ENCODE measurements around the gene SH3RF3.

SH3RF3 gene

GRCh38 chr2:109456776-109457175 lies 327.8 kb downstream of the SH3RF3 start:
- no peak overlapping the region for H2BK120ac ChIP-seq (ENCODE audit: insufficient read depth, low read length, poor library complexity)
- no peak overlapping the region for H2AFZ ChIP-seq (ENCODE audit: insufficient read depth, low read length, poor library complexity)
- no peak overlapping the region for H3K4ac ChIP-seq (ENCODE audit: low read depth, low read length)
- no peak overlapping the region for H3K27ac ChIP-seq (ENCODE audit: low read depth, low read length)
- WGBS (ENCODE audit: extremely low coverage, insufficient coverage, insufficient read length) = no CpG with 5 or more reads among the region's 8 CpGs
- H3K14ac ChIP-seq (ENCODE audit: low read length) = no peak overlapping the region
- H4K12ac ChIP-seq (ENCODE audit: low read depth, low read length) = no peak overlapping the region
- H3K4me2 ChIP-seq (ENCODE audit: low read length) = no peak overlapping the region
- H2BK12ac ChIP-seq (ENCODE audit: low read length) = no peak overlapping the region
- no peaks in the 10 kb centered on the region for H3K9me3 ChIP-seq (ENCODE audit: insufficient read depth, low read depth, low read length)
- H3K79me1 ChIP-seq (ENCODE audit: low read length) = no peaks in the 10 kb centered on the region
- H3K4me3 ChIP-seq (ENCODE audit: low read depth, low read length) = no peak overlapping the region
- no peaks in the 10 kb centered on the region for H3K36me3 ChIP-seq (ENCODE audit: control insufficient read depth in 1 of 2, insufficient read depth in 2 of 2, low read length in 2 of 2)
- H2AK5ac ChIP-seq (ENCODE audit: low read length) = no peak overlapping the region
- H3K27me3 ChIP-seq (ENCODE audit: insufficient read depth, low read length) = no peaks in the 10 kb centered on the region
- no peak overlapping the region for H4K91ac ChIP-seq (ENCODE audit: low read depth, low read length)
- no peak overlapping the region for H2BK5ac ChIP-seq (ENCODE audit: low read depth, low read length, poor library complexity)
- no peaks in the 10 kb centered on the region for H3K79me2 ChIP-seq (ENCODE audit: control insufficient read depth, insufficient read depth, low read length, poor library complexity)
- no peak overlapping the region for H3K23ac ChIP-seq (ENCODE audit: low read length)
- H4K8ac ChIP-seq (ENCODE audit: low read depth, low read length) = no peak overlapping the region
- peaks cover 10 to 15% of the 10 kb centered on the region in 2 experiments for H3K4me1 ChIP-seq (ENCODE audit: control insufficient read depth in 1 of 2, insufficient read depth in 2 of 2, low read length in 2 of 2)
- no peak for DNase-seq
- no peak overlapping the region for H3K9ac ChIP-seq (ENCODE audit: low read length)
- no peak overlapping the region for H3K18ac ChIP-seq (ENCODE audit: low read length)

GRCh38 chr2:109457366-109457765 lies 328.4 kb downstream of the SH3RF3 start:
- H3K18ac ChIP-seq (ENCODE audit: low read length) = no peak overlapping the region
- no CpG with 5 or more reads among the region's 9 CpGs for WGBS (ENCODE audit: extremely low coverage, insufficient coverage, insufficient read length)
- no peak overlapping the region for H2BK5ac ChIP-seq (ENCODE audit: low read depth, low read length, poor library complexity)
- no peak overlapping the region for H2AK5ac ChIP-seq (ENCODE audit: low read length)
- peak overlapping the region; percentile 20 for H2BK120ac ChIP-seq (ENCODE audit: insufficient read depth, low read length, poor library complexity)
- H2AFZ ChIP-seq (ENCODE audit: insufficient read depth, low read length, poor library complexity) = no peak overlapping the region
- no peak overlapping the region for H3K9ac ChIP-seq (ENCODE audit: low read length)
- no peaks in the 10 kb centered on the region for H3K27me3 ChIP-seq (ENCODE audit: insufficient read depth, low read length)
- no peak overlapping the region for H3K4me2 ChIP-seq (ENCODE audit: low read length)
- H3K79me1 ChIP-seq (ENCODE audit: low read length) = no peaks in the 10 kb centered on the region
- H3K4me3 ChIP-seq (ENCODE audit: low read depth, low read length) = no peak overlapping the region
- no peak for DNase-seq
- H4K8ac ChIP-seq (ENCODE audit: low read depth, low read length) = no peak overlapping the region
- H3K27ac ChIP-seq (ENCODE audit: low read depth, low read length) = no peak overlapping the region
- H4K12ac ChIP-seq (ENCODE audit: low read depth, low read length) = no peak overlapping the region
- H2BK12ac ChIP-seq (ENCODE audit: low read length) = no peak overlapping the region
- peaks cover 10 to 15% of the 10 kb centered on the region in 2 experiments for H3K4me1 ChIP-seq (ENCODE audit: control insufficient read depth in 1 of 2, insufficient read depth in 2 of 2, low read length in 2 of 2)
- no peaks in the 10 kb centered on the region for H3K36me3 ChIP-seq (ENCODE audit: control insufficient read depth in 1 of 2, insufficient read depth in 2 of 2, low read length in 2 of 2)
- H3K14ac ChIP-seq (ENCODE audit: low read length) = no peak overlapping the region
- no peak overlapping the region for H3K23ac ChIP-seq (ENCODE audit: low read length)
- no peaks in the 10 kb centered on the region for H3K9me3 ChIP-seq (ENCODE audit: insufficient read depth, low read depth, low read length)
- H3K79me2 ChIP-seq (ENCODE audit: control insufficient read depth, insufficient read depth, low read length, poor library complexity) = no peaks in the 10 kb centered on the region
- no peak overlapping the region for H3K4ac ChIP-seq (ENCODE audit: low read depth, low read length)
- no peak overlapping the region for H4K91ac ChIP-seq (ENCODE audit: low read depth, low read length)

- Histone ChIP-seq H4K12ac (ENCODE audit: low read depth, low read length) (no peak overlapping the region), H2AFZ (ENCODE audit: insufficient read depth, low read length, poor library complexity) (no peak overlapping the region), H3K4ac (ENCODE audit: low read depth, low read length) (no peak overlapping the region), H3K4me1 (ENCODE audit: control insufficient read depth in 1 of 2, insufficient read depth in 2 of 2, low read length in 2 of 2) (peaks cover 10 to 15% of the 10 kb centered on the region in 2 experiments), H2BK5ac (ENCODE audit: low read depth, low read length, poor library complexity) (no peak overlapping the region), H3K14ac (ENCODE audit: low read length) (no peak overlapping the region), H3K18ac (ENCODE audit: low read length) (no peak overlapping the region), H3K27ac (ENCODE audit: low read depth, low read length) (no peak overlapping the region), H2BK120ac (ENCODE audit: insufficient read depth, low read length, poor library complexity) (no peak overlapping the region), H3K9ac (ENCODE audit: low read length) (no peak overlapping the region), H4K8ac (ENCODE audit: low read depth, low read length) (no peak overlapping the region), H3K4me3 (ENCODE audit: low read depth, low read length) (no peak overlapping the region), H3K27me3 (ENCODE audit: insufficient read depth, low read length) (no peaks in the 10 kb centered on the region), H2AK5ac (ENCODE audit: low read length) (no peak overlapping the region), H3K36me3 (ENCODE audit: control insufficient read depth in 1 of 2, insufficient read depth in 2 of 2, low read length in 2 of 2) (no peaks in the 10 kb centered on the region), H2BK12ac (ENCODE audit: low read length) (no peak overlapping the region), H3K9me3 (ENCODE audit: insufficient read depth, low read depth, low read length) (no peaks in the 10 kb centered on the region), H3K23ac (ENCODE audit: low read length) (no peak overlapping the region), H4K91ac (ENCODE audit: low read depth, low read length) (no peak overlapping the region), H3K79me2 (ENCODE audit: control insufficient read depth, insufficient read depth, low read length, poor library complexity) (no peaks in the 10 kb centered on the region), H3K4me2 (ENCODE audit: low read length) (peak overlapping the region; percentile 7), H3K79me1 (ENCODE audit: low read length) (no peaks in the 10 kb centered on the region)
- no peak for DNase-seq
- no CpG with 5 or more reads among the region's 7 CpGs for WGBS (ENCODE audit: extremely low coverage, insufficient coverage, insufficient read length)
These were observed 328.8 kb downstream of the SH3RF3 start for GRCh38 chr2:109457794-109458193.

GRCh38 chr2:109458512-109458911 lies 329.5 kb downstream of the SH3RF3 start:
- DNase-seq = peak in 1 of 2 donors; percentile 52
- no peak overlapping the region for H4K12ac ChIP-seq (ENCODE audit: low read depth, low read length)
- no peak overlapping the region for H4K91ac ChIP-seq (ENCODE audit: low read depth, low read length)
- no CpG with 5 or more reads among the region's 1 CpG for WGBS (ENCODE audit: extremely low coverage, insufficient coverage, insufficient read length)
- no peak overlapping the region for H4K8ac ChIP-seq (ENCODE audit: low read depth, low read length)
- peaks cover 10 to 15% of the 10 kb centered on the region in 2 experiments for H3K4me1 ChIP-seq (ENCODE audit: control insufficient read depth in 1 of 2, insufficient read depth in 2 of 2, low read length in 2 of 2)
- H3K18ac ChIP-seq (ENCODE audit: low read length) = no peak overlapping the region
- no peak overlapping the region for H2BK120ac ChIP-seq (ENCODE audit: insufficient read depth, low read length, poor library complexity)
- no peak overlapping the region for H2BK12ac ChIP-seq (ENCODE audit: low read length)
- no peak overlapping the region for H3K9ac ChIP-seq (ENCODE audit: low read length)
- H3K79me1 ChIP-seq (ENCODE audit: low read length) = no peaks in the 10 kb centered on the region
- H2AK5ac ChIP-seq (ENCODE audit: low read length) = no peak overlapping the region
- no peak overlapping the region for H3K4ac ChIP-seq (ENCODE audit: low read depth, low read length)
- H3K27ac ChIP-seq (ENCODE audit: low read depth, low read length) = no peak overlapping the region
- no peaks in the 10 kb centered on the region for H3K9me3 ChIP-seq (ENCODE audit: insufficient read depth, low read depth, low read length)
- no peaks in the 10 kb centered on the region for H3K27me3 ChIP-seq (ENCODE audit: insufficient read depth, low read length)
- H3K79me2 ChIP-seq (ENCODE audit: control insufficient read depth, insufficient read depth, low read length, poor library complexity) = no peaks in the 10 kb centered on the region
- no peak overlapping the region for H3K4me3 ChIP-seq (ENCODE audit: low read depth, low read length)
- H2BK5ac ChIP-seq (ENCODE audit: low read depth, low read length, poor library complexity) = no peak overlapping the region
- H3K4me2 ChIP-seq (ENCODE audit: low read length) = no peak overlapping the region
- no peak overlapping the region for H2AFZ ChIP-seq (ENCODE audit: insufficient read depth, low read length, poor library complexity)
- no peak overlapping the region for H3K14ac ChIP-seq (ENCODE audit: low read length)
- no peaks in the 10 kb centered on the region for H3K36me3 ChIP-seq (ENCODE audit: control insufficient read depth in 1 of 2, insufficient read depth in 2 of 2, low read length in 2 of 2)
- H3K23ac ChIP-seq (ENCODE audit: low read length) = no peak overlapping the region

Measured in trophoblast cell (in vitro differentiated cells and primary cell).